ENCODE data around the gene HTD2.

The HTD2 gene

DNA sequence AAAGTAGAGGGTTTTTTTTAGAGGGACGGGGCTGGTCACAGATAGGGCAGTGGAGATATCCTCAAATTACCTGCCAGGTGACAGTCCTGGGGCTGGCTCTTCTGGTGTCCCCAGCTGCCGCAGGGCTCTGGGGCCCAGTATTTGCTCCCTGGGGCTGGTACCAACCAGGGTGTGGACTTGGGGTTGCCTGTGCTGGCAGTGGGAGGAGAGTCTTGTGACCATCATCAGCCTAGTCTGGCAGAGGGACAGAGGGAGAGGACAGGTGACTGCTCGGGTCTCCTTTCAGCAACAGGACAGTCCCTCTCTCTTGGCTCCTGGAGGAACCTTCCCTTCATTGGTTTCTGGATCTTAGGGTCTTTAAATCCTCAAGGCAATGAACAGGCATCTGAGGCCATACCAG is 8.1 kb upstream of the HTD2 start (continued):
- no peak for TF ChIP-seq ZNF24 (tag by site-specific recombination; IDR thresholded peaks at IDR 0.05)
- no peak for TF ChIP-seq PRDM2 (tag by site-specific recombination; IDR thresholded peaks at IDR 0.05; ENCODE audit: borderline replicate concordance)
- no peak for TF ChIP-seq AEBP2 (tag by site-specific recombination; IDR thresholded peaks at IDR 0.05; ENCODE audit: borderline replicate concordance)
- no peak for TF ChIP-seq ZNF202 (tag by site-specific recombination; IDR thresholded peaks at IDR 0.05; ENCODE audit: borderline replicate concordance)
- TF ChIP-seq MYNN (tag by site-specific recombination; IDR thresholded peaks at IDR 0.05; ENCODE audit: borderline replicate concordance) = no peak
- no peak for TF ChIP-seq ZNF341 (tag by site-specific recombination; IDR thresholded peaks at IDR 0.05; ENCODE audit: low read depth)
- no peak for TF ChIP-seq ZNF473 (tag by site-specific recombination; IDR thresholded peaks at IDR 0.05)
- no peak for TF ChIP-seq ZNF747 (tag by site-specific recombination; IDR thresholded peaks at IDR 0.05)
- TF ChIP-seq PBX3 (CRISPR knock-in tag; IDR thresholded peaks at IDR 0.05) = no peak
- no peak for TF ChIP-seq ZEB2 (tag by site-specific recombination; IDR thresholded peaks at IDR 0.05)

- Histone ChIP-seq H3K4me3 (ENCODE audit: low read depth, low read length) (no peak overlapping the region), H3K27ac (ENCODE audit: extremely low read depth, low read depth, low read length) (no peak overlapping the region), H3K9me3 (ENCODE audit: control insufficient read depth, insufficient read depth, low read depth, low read length) (no peaks in the 10 kb centered on the region), H3K36me3 (ENCODE audit: control insufficient read depth in 2 of 2, insufficient read depth in 1 of 2, low read length in 2 of 2) (no peaks in the 10 kb centered on the region; a peak in 1 of 3 replicates), H3K4me1 (ENCODE audit: control insufficient read depth, insufficient read depth, low read length) (no peaks in the 10 kb centered on the region)
- TF ChIP-seq ZNF2 (tag by site-specific recombination; IDR thresholded peaks at IDR 0.05) (no peak), ZNF292 (tag by site-specific recombination; IDR thresholded peaks at IDR 0.05; ENCODE audit: borderline replicate concordance, low read depth) (no peak), ZNF645 (tag by site-specific recombination; IDR thresholded peaks at IDR 0.05) (no peak), REPIN1 (tag by site-specific recombination; IDR thresholded peaks at IDR 0.05; ENCODE audit: low read depth) (no peak), ZNF629 (tag by site-specific recombination; IDR thresholded peaks at IDR 0.05) (no peak), ZNF350 (tag by site-specific recombination; IDR thresholded peaks at IDR 0.05) (no peak), ATF2 (tag by site-specific recombination; IDR thresholded peaks at IDR 0.05; ENCODE audit: low read depth) (no peak), ZSCAN4 (tag by site-specific recombination; IDR thresholded peaks at IDR 0.05) (no peak), ZNF571 (tag by site-specific recombination; IDR thresholded peaks at IDR 0.05) (no peak), RBAK (tag by site-specific recombination; IDR thresholded peaks at IDR 0.05) (no peak), ZNF473 (tag by site-specific recombination; IDR thresholded peaks at IDR 0.05) (no peak), KLF16 (tag by site-specific recombination; IDR thresholded peaks at IDR 0.05) (no peak), FEZF1 (tag by site-specific recombination; IDR thresholded peaks at IDR 0.05) (no peak)
- ChIA-PET CTCF (interaction anchor here (0.6 to 6.1 kb wide), 4 partner anchors 7 to 112 kb away, joined by 3 to 55 read pairs (median 6); no protein-coding TSS in a partner anchor), POLR2A (no interaction called here)
Measured at GRCh38 chr3:58299075-58299474, 7.2 kb upstream of the HTD2 start.

Measured in HEK293 (cell line).